Upper lobe of left lung (tissue), 4 donors: ENCODE data around the gene PCDHA6.
"Not testable (repeated sequence)": the region's sequence is repeated elsewhere in the genome, so short reads cannot be mapped to it uniquely, and the experiment has no call there.

Experiments used
- CTCF ChIP-seq, 6 experiments: fragments of 450-650 bp in 4 of 6; fragments of 200-600 bp in 2 of 6; sonication (generic) in 2 of 6; IDR thresholded peaks; one replicate each; pipeline ENCODE4 v1.5.1; 2016 to 2019; ENCODE audit warnings: antibody characterized with exemption in 6 of 6
- EP300 ChIP-seq, 4 donors: sonication (generic); formaldehyde crosslinking; IDR thresholded peaks; one replicate each; pipeline ENCODE4 v1.5.1; 2017; ENCODE audit warnings: antibody characterized with exemption in 4 of 4, control low read depth in 2 of 4
- POLR2A ChIP-seq, 4 donors: fragments of 450-650 bp; IDR thresholded peaks; one replicate each; pipeline ENCODE4 v1.5.1; 2016 to 2017; ENCODE audit warnings: antibody characterized with exemption in 4 of 4, mild to moderate bottlenecking in 2 of 4
- POLR2AphosphoS5 ChIP-seq, 2 donors: sonication (generic); formaldehyde crosslinking; IDR thresholded peaks; one replicate each; pipeline ENCODE4 v1.5.1; 2017; ENCODE audit warnings: antibody characterized with exemption in 2 of 2

GRCh38 chr5:140796072-140796717 lies 31.6 kb upstream of the PCDHA6 start:
- TF ChIP-seq EP300, POLR2A, CTCF, POLR2AphosphoS5 (IDR thresholded peaks at IDR 0.05): not testable (repeated sequence)
